Spinal cord (tissue), 10 donors: ENCODE data around the gene TIAM2. TPM values are rescaled to one million over a fixed set of nuclear protein-coding genes. Genes with fewer than 3 reads are reported as not detected.
"Not testable (repeated sequence)": the region's sequence is repeated elsewhere in the genome, so short reads cannot be mapped to it uniquely, and the experiment has no call there.

Source experiments
- DNase-seq, 6 donors: peaks; one replicate each; pipeline versions ENCODE4 v3.0.0 to v3.0.0-alpha.2; 2013 to 2015; ENCODE audit warnings: low spot score in 6 of 6, low read depth in 4 of 6
- H3K27ac ChIP-seq: one replicate; pipeline ENCODE4 v1.5.1; 2013; ENCODE audit warnings: low read depth, low read length, control low read depth
- H3K27me3 ChIP-seq: one replicate; pipeline ENCODE4 v1.6.1; 2013; ENCODE audit warnings: low read length; ENCODE audit not compliant: control insufficient read depth, insufficient read depth
- H3K36me3 ChIP-seq: one replicate; pipeline ENCODE4 v1.6.1; 2013; ENCODE audit warnings: low read length; ENCODE audit not compliant: control insufficient read depth, insufficient read depth
- H3K4me1 ChIP-seq: one replicate; pipeline ENCODE4 v1.6.1; 2013; ENCODE audit warnings: low read length; ENCODE audit not compliant: control insufficient read depth, insufficient read depth
- H3K4me3 ChIP-seq: one replicate; pipeline ENCODE4 v1.5.1; 2013; ENCODE audit warnings: low read depth, low read length, control low read depth
- H3K9me3 ChIP-seq: one replicate; pipeline ENCODE4 v1.6.1; 2013; ENCODE audit warnings: low read length; ENCODE audit not compliant: control insufficient read depth, insufficient read depth
- whole genome bisulfite sequencing: methylation state at CpG from one replicate; pipeline ENCODE4 v1.1.5; 2013; ENCODE audit warnings: missing lambda C conversion rate; ENCODE audit not compliant: insufficient coverage; 5-methylcytosine and 5-hydroxymethylcytosine counted together
- polyA plus RNA-seq, 2 donors: library from polyadenylated mRNA; unstranded; fragments of 120-200 nt; gene quantifications; one replicate each; pipeline ENCODE4 v1.2.1, GENCODE V29; 2013; ENCODE audit not compliant: insufficient read length in 2 of 2
- total RNA-seq, 2 donors: library from RNA; depleted of rRNA in 1 of 2; stranded (reverse); fragments of 120-200 nt in 1 of 2; fragments of >200 nt in 1 of 2; gene quantifications; one replicate each; pipeline versions ENCODE4 v1.2.3 to v1.2.4, GENCODE V29; 2013 to 2014
- donor health status: healthy.

Gene TIAM2
- total and polyA plus RNA-seq, 4 donors: 15.6 to 25.7 (median 19.5) TPM

GRCh38 chr6:154960854-154961530, 34.1 kb upstream of the TIAM2 start:
- no peaks in the 10 kb centered on the region for H3K9me3 ChIP-seq
- no peaks in the 10 kb centered on the region for H3K36me3 ChIP-seq
- peak in 2 of 6 donors; percentile 35 to 66 for DNase-seq
- no CpG with 5 or more reads among the region's 6 CpGs for WGBS
- H3K27ac ChIP-seq: no peak overlapping the region
- H3K27me3 ChIP-seq: no peaks in the 10 kb centered on the region
- peaks cover 5% of the 10 kb centered on the region for H3K4me1 ChIP-seq
- H3K4me3 ChIP-seq: no peak overlapping the region

GRCh38 chr6:154962753-154963152, 32.4 kb upstream of the TIAM2 start:
- peaks cover 3% of the 10 kb centered on the region for H3K4me1 ChIP-seq
- peaks cover 2% of the 10 kb centered on the region for H3K36me3 ChIP-seq
- DNase-seq: peak in 1 of 6 donors; percentile 61
- 60% methylated on average over 1 of the region's 2 CpGs for WGBS
- H3K9me3 ChIP-seq: no peaks in the 10 kb centered on the region
- no peaks in the 10 kb centered on the region for H3K27me3 ChIP-seq
- no peak overlapping the region for H3K27ac ChIP-seq
- H3K4me3 ChIP-seq: no peak overlapping the region

GRCh38 chr6:154966065-154966770, 28.9 kb upstream of the TIAM2 start:
- not testable (repeated sequence) for H3K36me3 ChIP-seq, H3K9me3 ChIP-seq, H3K27me3 ChIP-seq, H3K4me3 ChIP-seq, H3K27ac ChIP-seq, H3K4me1 ChIP-seq, DNase-seq
- over 99% methylated on average over 24 of the region's 51 CpGs for WGBS

DNA sequence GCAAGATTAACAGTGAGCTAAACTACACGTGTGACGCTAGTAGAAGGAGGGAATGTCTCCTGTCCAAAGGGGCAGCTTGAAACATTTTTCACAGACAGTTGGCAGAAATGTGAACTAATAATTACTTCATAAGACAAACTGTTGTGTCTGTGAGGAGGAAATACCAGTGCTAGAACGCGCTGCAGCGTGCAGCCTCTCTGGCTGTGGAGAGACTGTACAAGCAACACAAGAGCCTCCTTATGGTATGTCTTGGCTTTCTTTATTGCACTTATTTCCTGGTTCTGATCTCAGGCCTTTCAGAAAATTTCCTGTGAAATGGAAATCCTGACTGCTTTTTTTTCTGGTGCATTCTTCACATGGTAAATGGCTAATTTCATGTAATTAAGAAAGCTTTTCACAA, 25.3 kb upstream of the TIAM2 start:
- Histone ChIP-seq H3K36me3 (peaks cover 2% of the 10 kb centered on the region), H3K27ac (no peak overlapping the region), H3K9me3 (no peaks in the 10 kb centered on the region), H3K27me3 (no peaks in the 10 kb centered on the region), H3K4me1 (no peaks in the 10 kb centered on the region), H3K4me3 (no peak overlapping the region)
- peak in 2 of 6 donors; percentile 51 to 66 for DNase-seq
- WGBS: no CpG with 5 or more reads among the region's 5 CpGs

GRCh38 chr6:154974485-154975149, 20.5 kb upstream of the TIAM2 start:
- H3K4me3 ChIP-seq: no peak overlapping the region
- no peaks in the 10 kb centered on the region for H3K36me3 ChIP-seq
- no peak for DNase-seq
- H3K9me3 ChIP-seq: no peaks in the 10 kb centered on the region
- no peaks in the 10 kb centered on the region for H3K4me1 ChIP-seq
- no peaks in the 10 kb centered on the region for H3K27me3 ChIP-seq
- H3K27ac ChIP-seq: no peak overlapping the region
- 98% methylated on average over 4 of the region's 11 CpGs for WGBS

DNA sequence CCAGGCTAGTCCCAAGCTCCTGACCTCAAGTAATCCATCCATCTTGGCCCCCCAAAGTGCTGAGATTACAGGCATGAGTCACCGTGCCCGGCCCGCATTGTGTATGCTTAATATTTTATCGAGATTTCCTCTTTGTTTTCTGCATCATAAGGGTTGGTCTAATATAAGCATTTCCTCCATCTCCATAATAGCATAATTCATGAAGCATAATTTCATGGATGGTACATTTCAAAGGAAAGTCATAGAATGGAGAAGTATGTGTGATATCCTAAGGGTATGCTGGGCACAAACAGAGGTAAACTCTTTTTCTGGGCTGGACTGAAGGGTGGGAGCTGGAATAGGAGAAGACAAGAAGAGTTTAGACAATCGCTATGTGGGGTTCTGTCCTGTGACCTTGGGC, 17.5 kb upstream of the TIAM2 start:
- no peak for DNase-seq
- Histone ChIP-seq H3K27ac (no peak overlapping the region), H3K36me3 (no peaks in the 10 kb centered on the region), H3K4me3 (no peak overlapping the region), H3K4me1 (no peaks in the 10 kb centered on the region), H3K27me3 (no peaks in the 10 kb centered on the region), H3K9me3 (no peaks in the 10 kb centered on the region)
- 100% methylated on average over 1 of the region's 5 CpGs for whole genome bisulfite sequencing

DNA sequence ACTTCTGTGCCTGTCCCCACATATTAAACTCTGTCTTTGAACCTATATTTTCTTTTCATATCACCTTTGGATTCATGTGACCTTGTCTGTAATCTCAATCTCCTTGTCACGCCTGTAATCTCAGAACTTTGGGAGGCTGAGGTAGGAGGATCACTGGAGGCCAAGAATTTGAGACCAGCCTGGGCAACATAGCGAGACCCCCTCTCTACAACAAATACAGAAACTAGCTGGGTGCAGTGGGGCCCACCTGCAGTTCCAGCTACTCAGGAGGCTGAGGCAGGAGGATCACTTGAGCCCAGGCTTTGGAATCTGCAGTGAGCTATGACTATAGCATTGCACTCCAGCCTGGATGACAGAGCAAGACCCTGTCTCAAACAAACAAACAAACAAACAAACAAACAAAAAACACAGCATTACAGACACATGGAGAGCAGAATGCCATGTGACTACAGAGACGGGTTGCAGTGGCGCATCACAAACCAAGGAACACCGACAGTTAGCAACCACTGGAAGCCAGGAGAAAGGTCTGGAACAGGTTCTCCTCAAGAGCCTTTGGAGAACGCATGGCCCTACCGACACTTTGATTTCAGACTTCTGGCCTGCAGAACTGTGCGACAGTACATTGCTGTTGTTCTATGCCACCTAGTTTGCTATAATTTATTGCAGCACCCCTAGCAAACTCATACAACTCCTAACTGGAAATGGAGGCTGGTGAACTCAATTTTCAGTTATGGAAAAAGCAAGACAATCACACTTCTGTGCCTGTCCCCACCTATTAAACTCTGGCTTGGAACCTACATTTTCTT, 14.6 kb upstream of the TIAM2 start:
- no peak overlapping the region for H3K4me3 ChIP-seq
- no peaks in the 10 kb centered on the region for H3K36me3 ChIP-seq
- H3K27ac ChIP-seq: no peak overlapping the region
- H3K9me3 ChIP-seq: no peaks in the 10 kb centered on the region
- H3K4me1 ChIP-seq: no peaks in the 10 kb centered on the region
- no peaks in the 10 kb centered on the region for H3K27me3 ChIP-seq
- DNase-seq: no peak
- 85% methylated on average over 5 of the region's 8 CpGs for WGBS

DNA sequence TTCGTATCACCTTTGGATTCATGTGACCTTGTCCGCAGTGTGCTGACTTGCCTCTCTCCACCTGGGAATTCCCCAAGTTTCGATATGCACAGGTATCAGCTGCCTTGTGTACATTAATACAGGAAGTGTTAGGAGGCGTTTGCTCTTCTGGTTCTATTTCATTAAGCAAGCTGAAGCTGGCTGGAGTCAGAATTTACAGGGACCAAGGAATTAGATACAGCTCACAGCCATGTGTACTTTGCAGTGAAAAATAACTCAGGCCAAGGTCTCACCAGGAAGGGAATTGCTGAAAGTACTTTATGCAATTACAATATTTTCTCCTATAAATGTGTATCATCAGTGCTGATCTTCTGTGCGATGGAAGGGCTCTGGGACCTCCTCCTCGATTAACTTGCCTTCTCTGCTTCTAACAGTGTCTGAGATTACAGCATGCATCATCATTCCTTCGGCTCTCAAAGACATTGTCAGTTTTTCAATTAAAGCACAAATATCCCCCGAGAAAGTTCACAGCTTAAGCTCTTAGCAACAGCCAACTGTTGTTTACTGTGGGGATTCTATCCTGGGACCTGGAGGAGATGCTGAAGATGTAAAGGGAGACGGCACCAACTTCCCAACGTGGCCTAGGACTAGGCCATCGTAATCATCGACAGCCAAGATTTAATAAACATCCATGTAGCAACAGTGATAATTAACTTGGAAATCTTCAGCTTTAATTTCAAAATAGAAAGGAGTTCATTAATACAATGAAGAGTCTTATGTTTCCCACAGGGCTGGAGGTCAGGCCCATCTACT, 13.8 kb upstream of the TIAM2 start:
- H3K36me3 ChIP-seq: no peaks in the 10 kb centered on the region
- no peak overlapping the region for H3K27ac ChIP-seq
- H3K27me3 ChIP-seq: no peaks in the 10 kb centered on the region
- no peaks in the 10 kb centered on the region for H3K4me1 ChIP-seq
- H3K4me3 ChIP-seq: no peak overlapping the region
- H3K9me3 ChIP-seq: no peaks in the 10 kb centered on the region
- WGBS: 90% methylated on average over 2 of the region's 12 CpGs
- peak in 2 of 6 donors; percentile 32 to 93 for DNase-seq

DNA sequence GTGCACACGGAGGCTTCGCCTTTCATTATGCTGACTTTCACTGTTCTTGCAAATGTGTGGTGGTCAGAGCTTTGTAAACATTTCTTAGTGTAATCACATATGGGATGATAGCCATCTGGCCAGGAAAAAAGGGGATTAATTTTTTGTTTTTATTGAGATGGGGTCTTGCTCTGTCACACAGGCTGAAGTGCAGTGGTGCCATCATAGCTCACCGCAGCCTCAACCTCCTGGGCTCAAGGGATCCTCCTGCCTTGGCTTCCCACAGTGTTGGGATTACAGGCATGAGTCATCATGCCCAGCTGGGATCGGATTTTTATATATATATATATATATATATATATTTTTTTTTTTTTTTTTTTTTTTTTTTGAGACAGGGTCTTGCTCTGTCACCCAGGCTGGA, 11.0 kb upstream of the TIAM2 start:
- H3K27ac ChIP-seq: no peak overlapping the region

More for the DNA sequence above, 11.0 kb upstream of the TIAM2 start:
- no peak overlapping the region for H3K4me3 ChIP-seq
- no peaks in the 10 kb centered on the region for H3K4me1 ChIP-seq
- WGBS: 100% methylated on average over 1 of the region's 4 CpGs
- H3K27me3 ChIP-seq: no peaks in the 10 kb centered on the region
- H3K9me3 ChIP-seq: no peaks in the 10 kb centered on the region
- no peak for DNase-seq
- no peaks in the 10 kb centered on the region for H3K36me3 ChIP-seq
